Coronary artery (tissue), 2 donors: Measurements from ENCODE around the gene SPEG.
A peak's percentile ranks its signal among the peaks of the same experiment; 100 is the strongest.

Source experiments
- DNase-seq: peaks from one replicate; pipeline ENCODE4 v3.0.0-alpha.2; 2017; ENCODE audit warnings: low spot score
- H3K27ac ChIP-seq, 2 donors: fragments of 200-600 bp; sonication (generic); one replicate each; pipeline ENCODE4 v1.5.1; 2016 to 2019
- H3K4me3 ChIP-seq: fragments of 200-600 bp; sonication (generic); 2 replicates; pipeline ENCODE4 v1.5.1; 2016; ENCODE audit warnings: mild to moderate bottlenecking, moderate library complexity
- CTCF ChIP-seq: fragments of 200-600 bp; sonication (generic); IDR thresholded peaks from one replicate; pipeline ENCODE4 v1.5.1; 2019; ENCODE audit warnings: antibody characterized with exemption

Gene SPEG

GRCh38 chr2:219506802-219507526 is 72.3 kb downstream of the SPEG start:
- Histone ChIP-seq H3K4me3 (no peak overlapping the region), H3K27ac (no peak overlapping the region)
- no peak for DNase-seq
- TF ChIP-seq CTCF, result no peak

DNA sequence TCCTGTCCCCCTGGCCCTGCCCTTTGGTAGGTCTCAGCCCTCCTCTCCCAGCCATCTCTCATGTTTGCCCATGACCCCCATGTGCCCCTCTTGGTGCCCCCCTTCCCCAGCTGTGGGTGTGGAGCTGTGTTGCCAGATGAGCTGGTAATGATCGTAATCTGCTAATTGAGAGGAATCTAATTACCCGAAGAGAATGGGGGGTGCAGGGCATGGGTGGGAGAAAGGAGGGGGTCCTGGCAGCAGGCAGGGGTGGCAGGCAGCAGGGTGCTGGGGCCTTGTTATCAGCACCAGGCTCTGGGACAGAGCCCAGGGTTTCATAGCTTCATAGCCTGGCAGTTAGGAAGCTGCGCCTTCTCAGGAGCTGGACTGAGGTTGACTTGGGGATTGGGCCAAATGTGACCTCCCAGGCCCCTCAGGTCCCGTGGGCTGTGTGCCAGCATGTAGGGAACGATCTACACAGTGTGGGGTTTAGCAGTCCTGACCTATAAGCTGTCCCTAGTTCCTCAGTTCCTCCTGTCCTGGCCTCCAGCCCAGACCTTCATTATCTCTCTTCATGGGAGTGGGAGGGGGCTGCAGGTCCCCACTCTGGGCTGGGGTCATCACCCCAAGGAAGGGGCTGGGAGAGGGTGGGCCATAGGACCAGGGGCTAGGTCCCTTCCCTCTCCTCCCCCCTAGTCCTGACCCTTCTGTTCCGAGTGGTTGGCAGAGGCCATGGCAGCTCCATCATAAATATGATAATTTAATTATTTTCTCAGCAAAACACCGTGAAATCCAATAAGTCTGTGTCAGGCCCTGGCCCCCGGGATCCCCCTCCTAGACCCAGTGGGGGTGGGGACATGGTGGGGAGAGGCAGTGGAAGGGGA is 73.2 kb downstream of the SPEG start:
- no peak overlapping the region for H3K4me3 ChIP-seq
- DNase-seq, result no peak
- no peak overlapping the region for H3K27ac ChIP-seq
- no peak for TF ChIP-seq CTCF

DNA sequence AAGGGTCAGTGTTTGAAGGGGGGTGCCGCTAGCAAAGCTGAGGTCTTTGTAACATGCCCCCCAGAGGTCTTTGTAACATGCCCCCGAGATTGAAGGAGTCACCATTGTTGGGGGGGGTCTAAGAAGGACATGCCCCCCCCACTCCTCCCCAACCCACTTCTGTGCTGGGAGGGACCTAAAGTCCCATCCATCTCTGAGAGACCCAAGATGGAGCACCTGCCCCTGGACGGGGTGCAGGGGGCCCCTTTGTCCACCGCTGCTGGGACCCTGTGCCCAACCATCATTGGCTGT is 73.7 kb downstream of the SPEG start:
- Histone ChIP-seq H3K27ac (no peak overlapping the region), H3K4me3 (no peak overlapping the region)
- DNase-seq, result no peak
- TF ChIP-seq CTCF, result no peak

GRCh38 chr2:219508971-219509779 is 74.5 kb downstream of the SPEG start:
- no peak for TF ChIP-seq CTCF
- no peak for DNase-seq
- peak overlapping the region; percentile 65 for H3K4me3 ChIP-seq
- H3K27ac ChIP-seq, result no peak overlapping the region

DNA sequence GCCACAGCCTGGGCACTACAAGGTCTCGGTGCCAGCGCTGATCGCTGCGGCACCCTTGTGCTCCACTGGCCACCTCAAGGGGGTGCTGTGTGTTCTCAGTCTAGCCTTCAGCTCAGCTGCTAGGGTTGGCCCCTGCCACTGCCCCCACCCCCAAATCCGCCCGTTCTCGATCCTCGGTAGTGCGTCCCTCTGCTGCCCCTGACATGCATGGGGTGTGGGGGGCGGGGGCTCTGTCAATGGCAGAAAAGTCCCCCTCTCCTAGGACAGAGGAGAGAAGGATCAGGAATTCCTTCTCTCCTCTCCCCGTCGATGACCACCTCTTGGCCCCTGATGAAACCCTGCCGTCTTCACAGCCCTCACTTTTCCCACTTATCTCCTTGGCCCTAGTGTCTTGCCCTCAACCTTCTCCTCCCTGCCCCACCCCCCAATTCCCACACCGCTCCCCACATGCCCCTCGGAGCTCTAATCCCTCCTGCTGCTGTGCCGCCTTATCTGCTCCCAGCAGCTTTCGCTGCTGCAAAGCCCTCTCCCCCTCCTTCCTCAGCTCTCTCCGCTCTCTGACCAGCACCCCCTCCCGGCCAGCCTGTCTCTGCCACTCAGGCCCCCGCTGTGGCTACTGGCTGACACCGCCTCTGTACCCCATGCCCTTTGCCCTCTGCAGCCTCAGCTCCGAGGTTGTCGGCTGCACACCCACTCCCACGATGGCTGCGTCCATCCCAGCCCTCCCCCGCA is 75.3 kb downstream of the SPEG start:
- DNase-seq, result no peak

More for the DNA sequence above, 75.3 kb downstream of the SPEG start:
- peak; percentile 51 for TF ChIP-seq CTCF
- Histone ChIP-seq H3K27ac (peak overlapping the region in 1 of 2 donors; percentile 17), H3K4me3 (peak overlapping the region; percentile 65)
